Embryonic facial prominence (tissue), 1 donor: ENCODE results near the gene PDCL2.
A peak's percentile ranks its signal among the peaks of the same experiment; 100 is the strongest.
"Not testable (repeated sequence)": the region's sequence is repeated elsewhere in the genome, so short reads cannot be mapped to it uniquely, and the experiment has no call there.

Experiments used
- DNase-seq: peaks from one replicate; pipeline ENCODE4 v3.0.0-alpha.2; 2016; ENCODE audit errors: extremely low spot score

Gene PDCL2

DNA sequence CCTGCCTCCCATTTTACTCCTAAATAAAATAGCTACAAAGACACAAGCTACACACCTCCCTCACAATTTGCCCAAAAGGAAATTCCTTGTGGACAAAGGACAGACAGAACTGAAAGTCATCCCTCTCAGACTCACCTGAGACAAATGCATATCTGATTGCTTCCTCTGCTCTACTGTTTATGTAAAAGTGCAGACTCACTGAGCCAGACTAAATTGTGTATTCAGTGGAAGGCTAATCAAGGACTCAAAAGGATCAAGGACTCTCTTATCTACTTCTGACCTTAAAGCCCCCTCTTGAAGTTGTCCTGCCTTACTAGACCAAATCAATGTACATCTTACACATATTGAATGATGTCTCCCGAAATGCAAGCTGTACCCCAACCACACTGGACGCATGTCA lies 3.9 kb downstream of the PDCL2 start:
- DNase-seq = no peak

DNA sequence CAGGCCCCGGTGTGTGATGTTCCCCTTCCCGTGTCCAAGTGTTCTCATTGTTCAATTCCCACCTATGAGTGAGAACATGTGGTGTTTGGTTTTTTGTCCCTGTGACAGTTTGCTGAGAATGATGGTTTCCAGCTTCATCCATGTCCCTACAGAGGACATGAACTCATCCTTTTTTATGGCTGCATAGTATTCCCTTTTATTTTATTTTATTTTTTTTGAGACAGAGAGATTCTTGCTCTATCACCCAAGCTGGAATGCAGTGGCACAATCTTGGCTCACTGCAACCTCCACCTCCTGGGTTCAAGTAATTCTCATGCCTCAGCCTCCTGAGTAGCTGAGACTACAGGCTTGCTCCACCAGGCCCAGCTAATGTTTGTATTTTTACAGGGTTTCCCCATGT lies 9.3 kb downstream of the PDCL2 start:
- DNase-seq = not testable (repeated sequence)

DNA sequence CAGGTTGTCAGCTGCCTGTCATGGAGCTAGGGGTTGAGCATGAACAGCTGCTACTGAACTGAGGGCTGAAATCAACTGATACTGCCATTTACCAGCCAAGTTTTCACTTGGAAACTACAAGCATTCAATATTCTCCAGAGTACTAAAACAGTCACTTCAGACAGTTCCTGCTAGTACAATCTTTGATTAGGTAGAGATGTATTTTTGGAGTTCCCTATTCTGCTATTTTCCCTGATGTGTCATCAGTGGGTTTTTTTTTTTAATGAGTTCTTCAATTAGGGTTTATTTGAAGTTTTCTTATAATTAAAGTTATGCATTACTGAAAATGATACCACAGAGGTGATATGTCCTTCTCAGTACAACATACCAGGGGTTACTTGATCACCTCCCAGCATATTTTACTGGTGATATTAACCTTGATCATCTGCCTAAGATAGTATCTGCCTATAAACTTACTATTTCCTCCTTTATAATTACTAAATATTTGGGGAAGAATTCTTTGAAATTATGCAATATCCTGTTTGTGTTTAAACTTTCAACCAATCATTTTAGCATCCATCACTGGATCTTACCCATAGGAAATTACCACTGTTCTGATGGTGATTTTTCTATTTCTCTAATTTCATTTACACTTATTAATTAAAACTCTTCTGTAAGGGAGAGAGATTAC lies 13.6 kb downstream of the PDCL2 start:
- DNase-seq = no peak

DNA sequence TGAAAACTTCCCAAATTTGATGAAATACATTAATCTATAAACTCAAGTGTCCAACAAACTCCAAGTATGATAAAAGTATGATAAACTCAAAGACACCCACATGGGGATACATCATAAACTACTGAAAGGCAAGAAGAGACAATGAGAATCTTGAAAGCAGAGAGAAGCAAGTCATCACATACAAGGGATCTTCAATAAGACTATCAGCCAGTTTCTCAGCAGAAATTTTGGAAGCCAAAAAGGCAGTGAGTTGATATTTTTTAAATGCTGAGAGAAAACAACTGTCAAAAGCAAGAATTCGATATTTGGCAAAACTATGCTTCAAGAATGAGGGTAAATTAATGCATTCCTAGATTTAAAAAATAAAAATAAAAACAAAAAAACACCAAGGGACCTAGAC lies 16.5 kb downstream of the PDCL2 start:
- DNase-seq = no peak

DNA sequence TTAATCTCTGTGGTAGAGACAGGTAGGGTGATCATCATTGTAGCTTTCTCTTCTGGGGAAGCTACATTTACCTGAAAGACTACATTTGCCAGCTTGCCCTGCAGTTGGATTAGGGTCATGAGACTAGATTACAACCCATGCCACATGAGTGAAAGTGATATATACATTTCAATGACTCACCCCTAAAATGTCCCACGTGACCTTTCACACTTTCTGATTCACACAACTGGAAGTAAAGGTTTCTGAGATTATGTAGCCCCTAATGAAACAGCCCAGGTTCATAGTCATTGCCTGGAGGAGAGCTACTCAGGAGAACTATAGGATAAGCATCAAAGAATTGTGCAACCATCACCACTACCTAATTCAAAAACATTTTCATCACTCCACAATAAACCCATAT lies 17.8 kb downstream of the PDCL2 start:
- no peak for DNase-seq

DNA sequence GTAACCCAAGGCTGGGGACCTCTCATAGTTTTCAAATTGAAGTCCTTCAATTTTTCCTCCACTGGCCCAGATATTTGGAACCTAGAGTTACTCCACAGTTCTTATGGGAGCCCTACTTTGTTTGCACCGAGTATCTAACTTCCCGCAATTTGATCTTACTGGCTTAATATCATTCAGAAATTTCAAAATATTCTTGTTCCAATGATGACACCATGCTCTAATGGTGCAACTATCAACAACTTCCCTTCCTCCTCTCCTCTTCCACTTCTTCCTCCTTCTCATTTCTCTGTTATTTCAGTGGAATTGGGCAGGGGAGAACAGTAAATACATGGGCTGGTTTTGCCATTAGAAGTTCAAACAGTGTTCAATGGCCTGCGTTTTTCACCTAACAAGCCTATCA lies 20.2 kb downstream of the PDCL2 start:
- DNase-seq = no peak

DNA sequence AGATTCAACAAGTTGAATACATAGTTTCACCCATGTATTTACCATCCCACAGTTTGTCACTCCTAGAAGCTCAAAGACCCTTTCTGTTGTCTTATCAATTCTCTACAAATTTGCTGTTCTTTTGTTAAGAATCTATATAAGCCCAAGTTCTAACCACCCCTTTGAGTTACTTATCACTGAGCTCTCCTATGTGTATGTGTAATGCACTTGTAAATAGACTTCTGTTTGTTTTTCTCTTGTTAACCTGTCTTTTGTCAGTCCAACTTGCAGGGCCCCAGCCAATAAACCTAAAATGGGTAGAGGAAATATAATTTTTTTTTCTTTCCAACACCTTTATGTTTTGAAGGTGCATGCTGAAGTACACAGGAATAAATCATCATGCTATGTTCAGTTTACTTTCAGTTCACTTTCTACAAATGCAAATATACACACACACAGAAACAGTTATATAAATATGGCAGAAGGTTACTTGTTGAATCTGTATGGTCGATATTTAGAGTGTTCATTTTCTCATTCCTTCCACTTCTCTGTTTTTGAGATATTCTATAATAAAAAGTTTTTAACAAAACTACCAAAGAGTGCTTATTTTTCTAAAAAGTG lies 23.0 kb downstream of the PDCL2 start:
- no peak for DNase-seq

DNA sequence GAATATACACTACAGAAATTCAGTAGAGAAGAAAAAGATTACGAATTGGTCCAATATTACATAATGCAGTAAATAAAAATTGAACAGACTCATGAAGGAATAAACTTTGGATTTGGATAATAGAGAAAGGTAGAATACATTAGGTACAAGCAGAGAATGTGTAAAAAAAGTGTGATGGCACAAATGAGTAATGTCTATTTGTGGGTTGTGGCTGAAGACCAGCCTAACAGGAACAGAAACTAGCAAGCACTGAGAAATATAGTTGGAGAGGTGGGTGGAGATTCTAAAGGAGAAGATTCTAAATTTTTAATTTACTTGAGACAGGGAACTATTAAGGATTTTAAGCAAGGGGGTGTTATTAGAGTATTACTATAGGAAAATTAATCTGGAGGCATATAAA lies 30.2 kb downstream of the PDCL2 start:
- no peak for DNase-seq

DNA sequence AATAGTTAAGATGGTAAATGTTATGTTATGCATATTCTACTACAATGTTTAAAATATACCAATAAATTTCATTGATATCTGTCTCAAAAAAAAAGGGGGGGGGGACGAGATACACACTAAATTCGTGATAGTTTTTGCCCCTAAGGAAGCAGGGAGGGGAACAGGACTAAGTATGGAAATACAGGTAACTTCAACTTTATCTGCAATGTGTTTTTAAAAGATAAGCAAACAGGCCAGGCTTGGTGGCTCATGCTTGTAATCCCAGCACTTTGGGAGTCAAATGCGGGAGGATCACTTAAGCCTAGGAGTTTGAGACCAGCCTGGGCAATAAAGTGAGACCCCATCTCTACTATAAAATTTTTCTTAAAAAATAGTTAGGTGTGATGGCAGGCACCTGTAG lies 31.9 kb downstream of the PDCL2 start:
- DNase-seq = no peak

DNA sequence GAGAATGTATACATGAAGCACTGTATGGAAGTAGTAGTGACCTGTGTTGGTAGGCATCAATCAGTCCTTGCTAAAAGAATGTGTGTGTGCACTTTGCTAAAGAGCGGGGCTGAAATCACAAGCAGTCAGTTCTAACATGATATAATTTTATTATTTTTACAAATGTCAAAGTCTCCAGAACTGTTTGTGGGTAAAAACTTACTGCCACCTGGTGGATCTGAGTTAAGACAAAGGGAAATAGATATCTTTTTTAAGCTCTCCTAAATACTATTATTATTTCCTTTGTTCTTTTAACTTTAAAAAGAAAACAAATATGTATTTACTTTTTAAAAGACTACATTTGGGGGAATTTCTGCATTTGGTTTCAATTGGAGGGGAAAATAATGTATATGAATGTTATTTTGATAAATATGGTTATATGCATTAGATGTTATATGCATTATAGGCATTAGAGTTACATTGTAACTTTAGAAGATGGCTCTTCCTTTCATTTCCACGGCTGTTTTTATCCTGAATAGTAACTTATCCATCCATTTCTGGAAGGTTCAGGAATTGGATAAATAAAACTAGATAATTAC lies 37.5 kb downstream of the PDCL2 start:
- DNase-seq = no peak

DNA sequence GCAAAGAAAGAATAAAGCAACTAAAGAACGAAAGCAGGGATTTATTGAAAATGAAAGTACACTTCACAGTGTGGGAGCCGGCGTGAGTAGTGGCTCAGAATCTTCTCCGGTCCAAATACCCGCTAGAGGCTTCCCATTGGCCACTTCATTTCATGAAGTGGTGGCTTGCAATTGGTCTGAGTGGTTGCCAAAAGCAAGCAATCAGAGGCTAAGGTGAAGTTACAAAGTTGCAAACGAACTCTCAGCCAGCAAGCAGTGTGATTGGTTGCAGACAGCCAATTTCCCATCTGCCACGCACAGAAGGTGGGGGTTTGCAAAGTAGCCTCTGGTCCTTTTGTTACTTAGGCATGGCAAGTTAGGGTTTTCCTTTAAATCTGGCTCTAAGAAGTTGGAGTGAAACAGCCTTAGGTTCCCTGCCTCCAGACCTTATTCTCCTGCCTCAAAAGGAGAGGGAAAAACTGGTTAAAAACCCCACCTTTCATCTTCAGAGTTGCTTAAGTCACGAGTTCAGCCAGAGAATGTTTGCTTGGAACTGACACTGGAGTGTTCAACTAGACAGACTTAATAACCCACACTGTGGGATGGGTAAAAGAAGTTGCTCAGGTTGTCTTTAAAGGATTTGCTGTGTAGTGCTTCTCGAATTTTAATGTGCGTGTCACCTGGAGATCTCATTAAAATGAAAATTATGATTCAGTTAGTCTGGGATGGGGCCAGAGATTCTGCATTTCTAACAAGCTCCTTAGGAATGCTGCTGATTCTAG lies 38.4 kb downstream of the PDCL2 start:
- no peak for DNase-seq

DNA sequence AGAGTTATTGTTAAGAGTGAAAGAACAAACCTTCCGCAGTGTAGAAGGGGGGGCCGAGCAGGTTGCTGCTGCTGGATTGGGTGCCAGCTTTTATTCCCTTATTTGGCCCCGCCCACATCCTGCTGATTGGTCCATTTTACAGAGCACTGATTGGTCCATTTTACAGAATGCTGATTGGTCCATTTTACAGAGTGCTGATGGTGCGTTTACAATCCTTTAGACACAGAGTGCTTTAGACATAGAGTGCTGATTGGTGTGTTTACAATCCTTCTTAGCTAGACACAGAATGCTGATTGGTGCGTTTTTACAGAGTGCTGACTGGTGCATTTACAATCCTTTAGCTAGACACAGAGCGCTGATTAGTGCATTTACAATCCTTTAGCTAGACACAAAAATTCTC lies 40.1 kb downstream of the PDCL2 start:
- not testable (repeated sequence) for DNase-seq

DNA sequence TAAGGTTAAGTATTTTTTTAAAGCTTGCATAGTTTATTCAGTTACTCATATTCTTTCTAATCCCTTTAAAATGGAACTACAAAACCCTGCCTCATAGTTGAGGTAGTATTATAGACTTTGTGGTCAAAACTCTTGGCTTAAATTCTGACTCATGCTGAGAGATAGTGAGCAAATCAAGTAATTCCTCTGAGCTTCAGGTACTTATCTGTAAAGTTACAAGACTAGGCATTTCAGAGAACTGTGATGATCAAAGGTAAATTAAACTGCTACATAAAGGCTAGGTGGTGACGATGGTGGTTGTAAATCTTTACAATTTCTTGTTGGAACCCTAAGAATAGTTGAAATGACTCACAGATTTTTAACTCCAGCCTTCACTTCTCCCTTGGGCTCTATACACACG lies 42.2 kb downstream of the PDCL2 start:
- DNase-seq = no peak

DNA sequence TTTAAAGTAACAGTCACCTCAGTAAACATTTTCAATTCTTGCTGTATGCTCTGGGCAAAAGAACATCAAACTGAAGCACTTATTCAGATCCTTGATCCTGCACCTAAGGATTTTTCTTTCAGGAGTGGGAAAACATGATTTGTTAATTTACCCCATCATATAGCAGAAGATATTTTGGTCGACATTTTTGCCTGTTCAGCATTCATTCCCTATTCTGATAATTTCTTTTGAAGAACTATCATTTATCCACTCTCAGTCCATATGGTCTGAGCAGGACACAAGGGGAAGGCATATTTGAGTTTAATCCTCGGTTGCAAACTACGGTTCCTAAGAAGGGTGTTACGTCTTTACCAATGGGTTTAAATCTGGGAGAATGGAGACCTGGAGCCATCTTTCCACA lies 44.1 kb downstream of the PDCL2 start:
- DNase-seq = no peak

DNA sequence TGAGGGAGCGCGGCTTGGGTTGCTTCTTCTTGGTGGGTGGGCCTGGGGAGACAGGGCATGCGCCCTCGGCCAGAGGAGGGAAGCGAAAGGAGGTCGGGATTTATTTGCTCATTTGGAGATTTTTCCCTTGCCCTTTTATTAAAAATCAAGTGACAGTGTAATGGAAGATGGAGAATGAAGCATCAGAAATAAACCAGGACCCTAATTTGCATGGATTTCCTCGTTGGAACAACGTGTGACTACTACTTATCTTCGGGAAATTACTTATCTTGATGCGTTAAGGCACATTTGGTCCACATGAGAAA lies 44.6 kb downstream of the PDCL2 start:
- DNase-seq = no peak

DNA sequence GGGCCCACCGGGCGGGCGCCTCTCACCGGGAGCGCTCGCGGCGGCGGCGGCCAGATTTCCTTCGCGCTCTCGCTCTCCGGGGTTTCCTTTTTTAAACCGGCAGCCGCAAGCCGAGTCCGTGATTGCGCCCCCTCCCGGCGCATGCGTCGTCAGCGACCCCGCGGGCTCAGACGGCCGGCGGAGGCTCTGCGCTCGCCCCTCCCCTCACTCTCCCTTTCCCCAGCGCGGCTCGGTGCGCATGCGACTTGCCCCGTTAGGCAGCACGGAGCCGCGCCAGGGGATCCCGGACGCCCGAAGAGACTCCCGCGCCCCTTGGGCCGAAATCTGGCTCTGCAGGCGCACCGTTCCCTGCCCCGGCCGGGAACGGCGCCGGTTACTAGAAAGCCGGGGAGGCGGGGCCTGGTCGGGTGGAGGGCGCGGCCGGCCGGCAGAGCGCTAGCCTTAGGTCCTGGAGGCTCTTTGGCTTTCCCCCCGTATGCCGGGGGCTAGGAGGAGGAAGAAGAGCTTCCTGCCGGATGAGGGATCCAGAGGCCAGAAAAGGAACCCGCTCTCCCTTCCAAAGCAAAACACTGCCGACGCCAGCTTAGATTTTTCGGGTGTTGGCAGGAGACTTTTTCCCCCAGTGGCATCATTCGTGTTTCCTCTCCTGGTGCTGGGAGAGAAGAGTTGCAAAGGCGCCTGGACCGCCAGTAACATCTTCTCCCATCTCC lies 45.1 kb downstream of the PDCL2 start, which contains the start of gene CLOCK:
CLOCK (minus strand) TSS at position 154 of the 710 bp plus-strand sequence. CDS start 64,124 bp downstream, outside the sequence.
- DNase-seq = peak; percentile 76

DNA sequence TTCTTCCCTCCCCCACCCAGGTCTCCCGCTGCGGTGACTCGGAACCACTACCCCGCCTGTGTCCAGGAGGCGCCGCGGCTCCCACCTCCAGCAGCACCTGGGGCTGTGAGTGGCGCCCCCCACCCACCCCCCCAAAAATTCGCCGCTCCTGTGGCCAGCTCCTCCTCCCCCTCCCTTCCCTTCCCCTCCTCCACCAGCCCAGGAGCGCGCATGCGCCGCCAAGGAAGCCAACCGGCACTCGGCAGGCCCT lies 45.6 kb downstream of the PDCL2 start:
- DNase-seq = no peak

DNA sequence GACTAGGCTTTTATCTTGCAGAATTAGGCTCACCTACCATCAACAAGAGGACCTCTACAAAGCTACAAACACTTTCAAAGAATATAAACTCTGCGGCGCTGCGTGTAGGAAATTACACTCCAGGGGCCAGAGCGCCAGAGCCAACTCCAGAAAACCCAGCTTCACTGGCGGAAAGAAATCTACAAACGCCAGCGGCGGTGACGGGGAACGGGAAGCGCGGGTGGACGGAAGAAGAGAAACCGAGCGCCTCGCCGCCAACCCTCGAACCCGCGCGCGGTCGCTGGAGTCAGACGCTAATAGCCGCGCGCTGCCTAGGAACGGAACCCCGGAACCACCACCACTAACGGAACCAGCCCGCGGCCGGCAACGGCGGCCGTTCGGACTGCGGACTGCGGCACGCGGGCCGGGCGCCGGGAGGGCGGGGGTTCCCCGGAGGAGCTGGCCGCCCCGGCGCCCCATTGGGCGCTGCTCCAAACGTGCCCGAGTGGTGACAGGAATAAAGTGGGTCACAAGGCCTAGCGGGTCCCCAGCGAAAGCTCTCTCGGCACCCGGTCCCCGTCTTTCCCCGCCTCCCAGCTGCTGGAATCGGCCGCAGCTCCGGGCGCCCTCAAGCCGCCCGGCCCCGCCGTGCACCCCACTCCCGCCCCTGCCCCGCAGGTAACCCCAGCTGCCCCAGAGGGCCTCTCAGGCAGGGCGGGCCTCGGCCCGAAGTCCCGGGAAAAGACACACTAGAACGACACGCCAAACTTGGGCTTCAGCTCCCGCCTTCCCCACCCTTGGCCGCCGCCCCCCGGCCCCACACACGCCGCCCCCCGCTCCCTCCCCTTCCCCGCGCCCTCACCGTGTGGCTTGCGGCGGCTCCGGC lies 46.2 kb downstream of the PDCL2 start:
- DNase-seq = peak; percentile 71

DNA sequence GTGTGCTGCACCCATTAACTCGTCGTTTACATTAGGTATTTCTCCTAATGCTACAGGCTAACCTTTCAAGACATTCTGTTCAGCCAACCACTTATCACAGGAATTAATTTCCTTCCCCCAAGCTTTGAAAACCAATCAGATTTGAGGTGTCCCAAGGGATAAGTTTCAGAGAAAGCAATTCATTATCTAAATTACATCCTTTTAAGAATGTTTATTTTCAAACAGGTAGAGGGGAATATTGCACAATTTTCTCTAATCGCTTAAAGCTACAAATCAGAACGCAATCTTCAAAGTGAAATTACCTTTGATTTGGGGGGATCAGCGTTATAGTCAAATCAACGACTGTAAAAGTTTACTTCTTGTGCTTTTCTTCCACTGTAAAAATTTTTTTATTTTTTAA lies 46.9 kb downstream of the PDCL2 start:
- no peak for DNase-seq

DNA sequence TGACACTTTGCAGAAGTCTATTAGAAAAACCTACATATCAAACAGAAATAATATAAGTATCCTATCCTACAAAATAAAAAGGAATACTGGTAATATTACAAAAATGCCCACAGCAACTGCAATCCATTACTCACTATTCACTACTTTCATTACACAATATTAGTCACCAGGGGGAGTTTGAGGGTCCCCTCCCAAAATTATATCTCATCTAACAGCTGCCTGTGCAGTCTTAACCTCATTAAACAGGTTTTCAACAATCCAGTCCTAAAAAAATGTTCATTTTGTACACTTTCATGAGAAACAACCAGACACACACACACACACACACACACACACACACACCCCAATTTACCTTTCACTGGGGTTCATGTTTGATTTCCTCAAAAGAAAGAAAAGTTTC lies 48.2 kb downstream of the PDCL2 start:
- no peak for DNase-seq

DNA sequence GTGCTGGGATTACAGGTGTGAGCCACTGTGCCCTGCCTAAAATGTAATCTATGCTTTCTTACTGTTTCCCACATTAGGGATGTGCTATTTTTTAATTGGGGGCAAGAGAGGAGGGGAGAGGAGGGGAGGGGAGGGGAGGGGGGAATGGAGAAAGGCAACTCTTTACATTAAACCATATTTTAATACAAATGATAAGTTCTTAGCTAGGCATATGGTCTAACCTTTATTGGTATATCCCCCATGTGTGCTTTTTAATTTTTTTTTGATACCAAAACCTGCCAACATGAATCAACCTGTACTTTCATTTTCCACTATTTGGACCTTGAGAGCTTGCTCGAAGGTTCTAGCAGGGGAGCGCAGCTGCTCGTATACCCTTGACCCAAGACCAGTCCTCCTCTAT lies 51.8 kb downstream of the PDCL2 start:
- DNase-seq = no peak

DNA sequence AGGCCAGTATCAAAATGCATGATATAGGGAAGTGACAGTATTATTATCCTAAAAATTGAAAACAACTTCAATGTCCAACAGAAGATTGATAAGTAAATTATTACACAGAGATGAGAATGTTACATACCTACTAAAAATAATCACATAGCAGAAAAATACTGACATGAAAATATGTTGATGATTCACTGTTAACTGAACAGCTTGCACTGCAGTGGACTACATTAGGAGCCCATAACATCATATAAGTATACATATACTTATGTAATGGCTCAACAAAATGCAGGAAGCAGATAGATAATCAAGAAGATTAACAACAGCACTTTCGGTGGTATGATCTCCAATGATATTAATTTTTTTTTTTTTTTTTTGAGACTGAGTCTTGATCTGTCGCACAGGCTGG lies 52.4 kb downstream of the PDCL2 start:
- DNase-seq = no peak
